ENCODE results near the gene BNC1. TPM values are rescaled to one million over a fixed set of nuclear protein-coding genes. Genes with fewer than 3 reads are reported as not detected.

The BNC1 gene
- total and polyA plus RNA-seq, 2 of the 4 experiments (the other 2 are of a cell fraction): 0.38 to 0.54 TPM

DNA sequence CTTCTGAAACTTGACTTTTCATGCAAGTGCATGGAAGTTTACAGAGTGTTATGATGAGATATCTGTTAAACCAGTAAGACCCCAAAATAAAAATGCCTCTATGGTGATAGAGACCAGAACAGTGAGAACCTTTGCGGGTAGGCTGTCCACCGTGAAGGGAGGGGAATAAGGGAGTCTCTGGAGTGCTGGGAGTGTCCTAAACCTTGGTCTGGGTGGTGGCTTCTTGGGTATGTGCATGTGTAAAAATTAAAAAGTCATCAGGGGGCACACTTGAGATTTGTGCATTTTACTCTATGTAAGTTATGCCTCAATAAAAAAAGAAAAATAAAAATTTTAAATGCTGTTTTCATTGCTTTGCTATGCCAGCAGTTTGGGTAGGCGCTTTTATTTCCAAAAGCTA is 38.2 kb upstream of the BNC1 start:
- no peak overlapping the region for H3K14ac ChIP-seq (replicated peaks; ENCODE audit: low read depth, low read length)
- ATAC-seq (ENCODE audit: low read depth) (no peak), DNase-seq (no peak)
- no peaks in the 10 kb centered on the region for H4K20me1 ChIP-seq (ENCODE audit: insufficient read depth, low read length)
- ChIA-PET POLR2A (ENCODE audit: unreplicated experiment) (no interaction called here), CTCF (interaction anchor here (0.6 kb wide), 1 partner anchor 52 kb away, joined by 4 read pairs; no protein-coding TSS in a partner anchor)
- no peaks in the 10 kb centered on the region for H3K27me3 ChIP-seq (ENCODE audit: control insufficient read depth, insufficient read depth, low read length)
- H3K4me3 ChIP-seq (ENCODE audit: insufficient read depth, low read depth, low read length): no peak overlapping the region
- no peaks in the 10 kb centered on the region for H3K9me1 ChIP-seq (ENCODE audit: insufficient read depth, low read length)
- no peak overlapping the region for H3K4ac ChIP-seq (ENCODE audit: low read depth, low read length)
- H2AFZ ChIP-seq (replicated peaks; ENCODE audit: low read length, poor library complexity): no peak overlapping the region
- dilution Hi-C loops (cut with HindIII; ENCODE audit: low sequenced_read_pairs, unreplicated experiment): no loop called here
- H2BK15ac ChIP-seq (ENCODE audit: low read depth, low read length): no peak overlapping the region
- H3K36me3 ChIP-seq (ENCODE audit: control insufficient read depth, insufficient read depth, low read length): no peaks in the 10 kb centered on the region
- no peak overlapping the region for H2AK9ac ChIP-seq (replicated peaks; ENCODE audit: low read depth, low read length, poor library complexity)
- no peak overlapping the region for H4K91ac ChIP-seq (ENCODE audit: insufficient read depth, low read depth, low read length)
- no peak overlapping the region for H2BK5ac ChIP-seq (ENCODE audit: low read depth, low read length, poor library complexity, severe bottlenecking)
- no peak overlapping the region for H3K27ac ChIP-seq (ENCODE audit: insufficient read depth, low read length)
- H3K9ac ChIP-seq (ENCODE audit: low read depth, low read length): no peak overlapping the region
- no CpG with 5 or more reads among the region's 3 CpGs for WGBS, 2 experiments (ENCODE audit: extremely low coverage in 2 of 2, insufficient read length in 1 of 2)
- no peaks in the 10 kb centered on the region for H3K4me1 ChIP-seq (ENCODE audit: control insufficient read depth, insufficient read depth, low read length)
- H3K9me3 ChIP-seq (ENCODE audit: control insufficient read depth, insufficient read depth, low read length): no peaks in the 10 kb centered on the region
- TF ChIP-seq CHD1 (IDR thresholded peaks at IDR 0.05; ENCODE audit: low read depth, low read length) (no peak), BHLHE40 (IDR thresholded peaks at IDR 0.05; ENCODE audit: low read depth, low read length) (no peak), RCOR1 (IDR thresholded peaks at IDR 0.05; ENCODE audit: insufficient replicate concordance, low read length) (no peak), MXI1 (IDR thresholded peaks at IDR 0.05; ENCODE audit: borderline replicate concordance, low read depth, low read length) (no peak), CEBPB (IDR thresholded peaks at IDR 0.05; ENCODE audit: low read depth, low read length) (no peak), CTCF (conservative IDR thresholded peaks at IDR 0.05; ENCODE audit: low read depth, low read length) (no peak)
- TF ChIP-seq, protein P1, sequence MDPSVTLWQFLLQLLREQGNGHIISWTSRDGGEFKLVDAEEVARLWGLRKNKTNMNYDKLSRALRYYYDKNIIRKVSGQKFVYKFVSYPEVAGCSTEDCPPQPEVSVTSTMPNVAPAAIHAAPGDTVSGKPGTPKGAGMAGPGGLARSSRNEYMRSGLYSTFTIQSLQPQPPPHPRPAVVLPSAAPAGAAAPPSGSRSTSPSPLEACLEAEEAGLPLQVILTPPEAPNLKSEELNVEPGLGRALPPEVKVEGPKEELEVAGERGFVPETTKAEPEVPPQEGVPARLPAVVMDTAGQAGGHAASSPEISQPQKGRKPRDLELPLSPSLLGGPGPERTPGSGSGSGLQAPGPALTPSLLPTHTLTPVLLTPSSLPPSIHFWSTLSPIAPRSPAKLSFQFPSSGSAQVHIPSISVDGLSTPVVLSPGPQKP (IDR thresholded peaks at IDR 0.05; ENCODE audit: borderline replicate concordance, low read depth, low read length): no peak
- H2BK120ac ChIP-seq (ENCODE audit: low read depth, low read length): no peak overlapping the region
- in situ Hi-C loops (cut with MboI; ENCODE audit: low sequenced_read_pairs): no loop called here
- BruUV-seq (replicated peaks): no TSS peak
- H2BK20ac ChIP-seq (ENCODE audit: low read depth, low read length): no peak overlapping the region
- no peak overlapping the region for H3K56ac ChIP-seq (ENCODE audit: extremely low read depth, insufficient read depth, low read length)
- intact Hi-C loops (cut with micrococcal nuclease): loop anchor here (5.0 kb wide), 1 partner anchor 35 kb away; no protein-coding TSS in a partner anchor
- no peak overlapping the region for H3K23ac ChIP-seq (ENCODE audit: low read depth, low read length)
- H3K18ac ChIP-seq (ENCODE audit: low read depth, low read length): no peak overlapping the region
- H3K79me1 ChIP-seq (ENCODE audit: low read depth in 1 of 2, low read length in 2 of 2): no peaks in the 10 kb centered on the region
- no peak overlapping the region for H4K8ac ChIP-seq (ENCODE audit: low read depth in 2 of 2, low read length in 2 of 2)
- no peak overlapping the region for H4K5ac ChIP-seq (ENCODE audit: low read depth, low read length)
- H3K4me2 ChIP-seq (ENCODE audit: low read depth, low read length): no peak overlapping the region
- no peak overlapping the region for H2AK5ac ChIP-seq (ENCODE audit: low read depth, low read length)

Data from IMR-90 (cell line).